GM12878 (cell line): ENCODE measurements around the gene IFI35. TPM values are rescaled to one million over a fixed set of nuclear protein-coding genes. Genes with fewer than 3 reads are reported as not detected.

ENCODE experiments used
- CHD4 ChIP-seq: fragments of 200-600 bp; sonication (generic); IDR thresholded peaks from 2 replicates; pipeline ENCODE4 v1.6.1; 2016; ENCODE audit warnings: mild to moderate bottlenecking
- CREB1 ChIP-seq: IDR thresholded peaks from 2 replicates; pipeline ENCODE4 v1.6.1; 2012; ENCODE audit warnings: low read depth, mild to moderate bottlenecking, inconsistent platforms
- ESRRA ChIP-seq: IDR thresholded peaks from 2 replicates; pipeline ENCODE4 v1.6.1; 2012; ENCODE audit warnings: mild to moderate bottlenecking, low read length, improper control_type of control experiment
- ETV6 ChIP-seq, 2 experiments: fragments of 450-650 bp in 1 of 2; IDR thresholded peaks in 1 of 2; conservative IDR thresholded peaks in 1 of 2; 2 replicates each; pipeline ENCODE4 v1.6.1; 2014; ENCODE audit warnings: antibody characterized with exemption in 1 of 2, borderline replicate concordance in 1 of 2, low read depth in 1 of 2, mild to moderate bottlenecking in 1 of 2, moderate library complexity in 1 of 2
- HSF1 ChIP-seq: fragments of 150-350 bp; IDR thresholded peaks from 2 replicates; pipeline ENCODE4 v1.6.1; 2014; ENCODE audit warnings: mild to moderate bottlenecking, low read depth, low read length
- LARP7 ChIP-seq: fragments of 450-650 bp; IDR thresholded peaks from 2 replicates; pipeline ENCODE4 v1.6.1; 2017; ENCODE audit warnings: mild to moderate bottlenecking
- MEF2B ChIP-seq: fragments of 450-650 bp; IDR thresholded peaks from 2 replicates; pipeline ENCODE4 v1.6.1; 2018; ENCODE audit warnings: mild to moderate bottlenecking, moderate library complexity; ENCODE audit not compliant: partially characterized antibody, poor library complexity, severe bottlenecking
- MTA3 ChIP-seq: IDR thresholded peaks from 2 replicates; pipeline ENCODE4 v1.6.1; 2012; ENCODE audit warnings: low read length, inconsistent platforms, borderline replicate concordance
- NFXL1 ChIP-seq: fragments of 450-650 bp; IDR thresholded peaks from 2 replicates; pipeline ENCODE4 v1.6.1; 2017; ENCODE audit warnings: antibody characterized with exemption, mild to moderate bottlenecking, borderline replicate concordance
- PAX5 ChIP-seq: IDR thresholded peaks from 2 replicates; pipeline ENCODE4 v1.6.1; 2011; ENCODE audit warnings: low read depth, low read length, borderline replicate concordance
- PAX8 ChIP-seq: fragments of 450-650 bp; IDR thresholded peaks from 2 replicates; pipeline ENCODE4 v1.6.1; 2017; ENCODE audit warnings: mild to moderate bottlenecking, moderate library complexity
- RELB ChIP-seq: fragments of 450-650 bp; IDR thresholded peaks from 2 replicates; pipeline ENCODE4 v1.6.1; 2017; ENCODE audit warnings: low read depth, mild to moderate bottlenecking, moderate library complexity
- SIN3A ChIP-seq: IDR thresholded peaks from 2 replicates; pipeline ENCODE4 v1.6.1; 2012; ENCODE audit warnings: low read depth, low read length, improper control_type of control experiment
- SREBF2 ChIP-seq: IDR thresholded peaks from 2 replicates; pipeline ENCODE4 v1.6.1; 2012; ENCODE audit warnings: mild to moderate bottlenecking, low read length
- TAF1 ChIP-seq: IDR thresholded peaks from 2 replicates; pipeline ENCODE4 v1.6.1; 2011; ENCODE audit warnings: mild to moderate bottlenecking, low read depth, low read length, borderline replicate concordance
- ZNF217 ChIP-seq: fragments of 450-650 bp; IDR thresholded peaks from 2 replicates; pipeline ENCODE4 v1.6.1; 2017; ENCODE audit warnings: antibody characterized with exemption, mild to moderate bottlenecking
- ZNF384 ChIP-seq: IDR thresholded peaks from 2 replicates; pipeline ENCODE4 v1.6.1; 2012; ENCODE audit warnings: low read depth, mild to moderate bottlenecking, low read length, improper control_type of control experiment, borderline replicate concordance
- ZNF592 ChIP-seq: fragments of 450-650 bp; IDR thresholded peaks from 2 replicates; pipeline ENCODE4 v1.6.1; 2017; ENCODE audit warnings: mild to moderate bottlenecking, moderate library complexity
- polyA plus RNA-seq, 11 experiments: library from polyadenylated mRNA; depleted of rRNA in 4 of 11; unstranded in 6 of 11; stranded (reverse) in 5 of 11; fragments of >200 nt; fragmentation: Nextera tagmentation in 4 of 11; fragmentation: Illumina TruSeq in 1 of 11; extraction: Ambion mirVana in 4 of 11; extraction: Trizol in 1 of 11; gene quantifications; 1 replicate in 1 of 11; 2 replicates in 10 of 11; pipeline versions ENCODE4 v1.2.1 to v1.2.3, GENCODE V29; 2011 to 2016; ENCODE audit warnings: inconsistent platforms in 2 of 11, missing spikeins in 2 of 11, low read depth in 1 of 11
- total RNA-seq, 4 experiments: library from RNA; depleted of rRNA in 3 of 4; stranded (reverse); fragments of >200 nt in 3 of 4; fragmentation: Illumina TruSeq in 1 of 4; extraction: Trizol in 1 of 4; gene quantifications; 2 replicates each; pipeline versions ENCODE4 v1.2.1 to v1.2.3, GENCODE V29; 2013 to 2021
- TF ChIP-seq, protein P1 (sequence below): fragments of 450-650 bp; formaldehyde crosslinking; IDR thresholded peaks from 2 replicates; pipeline ENCODE4 v1.4.0; 2022; ENCODE audit warnings: mild to moderate bottlenecking, moderate library complexity

IFI35 gene
- total and polyA plus RNA-seq, 10 of the 15 experiments (the other 5 are each of a cell fraction or from before 2014, with no cell fraction given), result 18.4 to 92.2 (median 65.3) TPM

GRCh38 chr17:42964161-42964932, 42.2 kb upstream of the IFI35 start, which contains the start of gene AARSD1 (continued):
- TF ChIP-seq RELB, result peak; percentile 98
- TF ChIP-seq ZNF592, result no peak
- TF ChIP-seq ETV6 (conservative IDR thresholded peaks at IDR 0.05 in 1 of 2, IDR thresholded peaks at IDR 0.05 in 1 of 2; ENCODE audit: borderline replicate concordance in 1 of 2, low read depth in 1 of 2), result no peak
- TF ChIP-seq SREBF2, result no peak
- peak; percentile 97 for TF ChIP-seq CREB1
- TF ChIP-seq LARP7, result peak; percentile 42; the same call in 1 of the 2 replicates
- TF ChIP-seq SIN3A, result no peak
- TF ChIP-seq NFXL1, result no peak
- no peak for TF ChIP-seq PAX8
- no peak for TF ChIP-seq PAX5
- TF ChIP-seq HSF1, result no peak
- 0 out of 2 replicates have a peak, but pooled peaks have one; percentile 39 for TF ChIP-seq ESRRA
- TF ChIP-seq, protein P1, sequence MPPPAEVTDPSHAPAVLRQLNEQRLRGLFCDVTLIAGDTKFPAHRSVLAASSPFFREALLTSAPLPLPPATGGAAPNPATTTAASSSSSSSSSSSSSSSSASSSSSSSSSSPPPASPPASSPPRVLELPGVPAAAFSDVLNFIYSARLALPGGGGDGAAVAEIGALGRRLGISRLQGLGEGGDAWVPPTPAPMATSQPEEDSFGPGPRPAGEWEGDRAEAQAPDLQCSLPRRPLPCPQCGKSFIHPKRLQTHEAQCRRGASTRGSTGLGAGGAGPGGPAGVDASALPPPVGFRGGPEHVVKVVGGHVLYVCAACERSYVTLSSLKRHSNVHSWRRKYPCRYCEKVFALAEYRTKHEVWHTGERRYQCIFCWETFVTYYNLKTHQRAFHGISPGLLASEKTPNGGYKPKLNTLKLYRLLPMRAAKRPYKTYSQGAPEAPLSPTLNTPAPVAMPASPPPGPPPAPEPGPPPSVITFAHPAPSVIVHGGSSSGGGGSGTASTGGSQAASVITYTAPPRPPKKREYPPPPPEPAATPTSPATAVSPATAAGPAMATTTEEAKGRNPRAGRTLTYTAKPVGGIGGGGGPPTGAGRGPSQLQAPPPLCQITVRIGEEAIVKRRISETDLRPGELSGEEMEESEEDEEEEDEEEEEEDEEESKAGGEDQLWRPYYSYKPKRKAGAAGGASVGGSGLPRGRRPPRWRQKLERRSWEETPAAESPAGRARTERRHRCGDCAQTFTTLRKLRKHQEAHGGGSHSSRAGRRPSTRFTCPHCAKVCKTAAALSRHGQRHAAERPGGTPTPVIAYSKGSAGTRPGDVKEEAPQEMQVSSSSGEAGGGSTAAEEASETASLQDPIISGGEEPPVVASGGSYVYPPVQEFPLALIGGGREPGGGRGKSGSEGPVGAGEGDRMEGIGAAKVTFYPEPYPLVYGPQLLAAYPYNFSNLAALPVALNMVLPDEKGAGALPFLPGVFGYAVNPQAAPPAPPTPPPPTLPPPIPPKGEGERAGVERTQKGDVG, result no peak
- TF ChIP-seq TAF1, result peak; percentile 68; the same call in 1 of the 2 replicates
- no peak for TF ChIP-seq MTA3
- TF ChIP-seq MEF2B, result peak; percentile 44
- peak; percentile 68; the same call in 1 of the 2 replicates for TF ChIP-seq ZNF217
- no peak for TF ChIP-seq ZNF384
- no peak for TF ChIP-seq CHD4
